CD14-positive monocyte (primary cell): ENCODE data around the gene ZNF827. TPM values are rescaled to one million over a fixed set of nuclear protein-coding genes. Genes with fewer than 3 reads are reported as not detected.

Experiments
- DNase-seq, 3 donors: peaks; one replicate each; pipeline ENCODE4 v3.0.0-alpha.2; 2011 to 2022
- H2AFZ ChIP-seq: 2 replicates; pipeline ENCODE4 v1.6.0; 2012; ENCODE audit warnings: mild to moderate bottlenecking, low read depth, low read length, inconsistent platforms; ENCODE audit not compliant: insufficient read depth, poor library complexity, severe bottlenecking
- H3K27ac ChIP-seq, 2 donors: 1 replicate in 1 of 2; 2 replicates in 1 of 2; pipeline ENCODE4 v1.5.1; 2012 to 2013; ENCODE audit warnings: low read length in 2 of 2, control low read depth in 1 of 2, inconsistent platforms in 1 of 2, low read depth in 1 of 2, mild to moderate bottlenecking in 1 of 2
- H3K27me3 ChIP-seq, 2 donors: one replicate each; pipeline versions ENCODE4 v1.6.0 to v1.6.1; 2011 to 2013; ENCODE audit warnings: low read length in 2 of 2; ENCODE audit not compliant: control insufficient read depth in 2 of 2, insufficient read depth in 2 of 2
- H3K36me3 ChIP-seq, 2 donors: replicated peaks in 1 of 2; 1 replicate in 1 of 2; 2 replicates in 1 of 2; pipeline versions ENCODE4 v1.5.1 to v1.6.1; 2012 to 2013; ENCODE audit warnings: low read length in 2 of 2, control low read depth in 1 of 2, inconsistent platforms in 1 of 2, mild to moderate bottlenecking in 1 of 2; ENCODE audit not compliant: insufficient read depth in 2 of 2, control insufficient read depth in 1 of 2
- H3K4me1 ChIP-seq, 2 donors: 1 replicate in 1 of 2; 2 replicates in 1 of 2; pipeline versions ENCODE4 v1.5.1 to v1.6.1; 2012 to 2013; ENCODE audit warnings: low read length in 2 of 2, control low read depth in 1 of 2, inconsistent platforms in 1 of 2, mild to moderate bottlenecking in 1 of 2, moderate library complexity in 1 of 2; ENCODE audit not compliant: insufficient read depth in 2 of 2, control insufficient read depth in 1 of 2
- H3K4me2 ChIP-seq: replicated peaks from 2 replicates; pipeline ENCODE3; 2012; ENCODE audit warnings: low read length, moderate library complexity, mild to moderate bottlenecking; ENCODE audit not compliant: poor library complexity, severe bottlenecking; ENCODE audit errors: extremely low read depth
- H3K4me3 ChIP-seq, 3 experiments: fragments of 200-600 bp in 1 of 3; sonication (generic) in 1 of 3; replicated peaks in 1 of 3; 1 replicate in 2 of 3; 2 replicates in 1 of 3; pipeline ENCODE4 v1.5.1; 2011 to 2013; ENCODE audit warnings: low read length in 3 of 3, mild to moderate bottlenecking in 3 of 3, control low read depth in 2 of 3, low read depth in 2 of 3, inconsistent platforms in 1 of 3, moderate library complexity in 1 of 3
- H3K79me2 ChIP-seq: 2 replicates; pipeline ENCODE4 v1.6.0; 2012; ENCODE audit warnings: mild to moderate bottlenecking, control low read depth, inconsistent platforms, low read length, moderate library complexity; ENCODE audit not compliant: insufficient read depth
- H3K9ac ChIP-seq: 2 replicates; pipeline ENCODE4 v1.6.0; 2017; ENCODE audit warnings: low read length, mild to moderate bottlenecking; ENCODE audit not compliant: insufficient read depth, poor library complexity, severe bottlenecking
- H3K9me3 ChIP-seq, 2 donors: replicated peaks in 1 of 2; 1 replicate in 1 of 2; 2 replicates in 1 of 2; pipeline versions ENCODE4 v1.5.1 to v1.6.1; 2012 to 2013; ENCODE audit warnings: low read length in 2 of 2, control low read depth in 1 of 2; ENCODE audit not compliant: control insufficient read depth in 1 of 2, insufficient read depth in 1 of 2
- H4K20me1 ChIP-seq: 2 replicates; pipeline ENCODE4 v1.6.0; 2012; ENCODE audit warnings: mild to moderate bottlenecking, low read length, control low read depth, moderate library complexity; ENCODE audit not compliant: insufficient read depth
- H3K27ac Mint-ChIP-seq, 7 donors: one replicate each; pipeline ENCODE4 v1.8.0; 2020; ENCODE audit warnings: mild to moderate bottlenecking in 7 of 7, mixed read lengths in 7 of 7, moderate library complexity in 6 of 7, inconsistent platforms in 2 of 7
- H3K27me3 Mint-ChIP-seq, 3 donors: one replicate each; pipeline ENCODE4 v1.8.0; 2021 to 2022; ENCODE audit warnings: low read depth in 3 of 3, mild to moderate bottlenecking in 3 of 3, mixed read lengths in 3 of 3, moderate library complexity in 3 of 3, inconsistent platforms in 1 of 3
- H3K36me3 Mint-ChIP-seq, 2 donors: one replicate each; pipeline ENCODE4 v1.8.0; 2020; ENCODE audit warnings: mixed read lengths in 2 of 2, inconsistent platforms in 1 of 2, mild to moderate bottlenecking in 1 of 2
- H3K4me1 Mint-ChIP-seq: one replicate; pipeline ENCODE4 v1.8.0; 2020; ENCODE audit warnings: mild to moderate bottlenecking, mixed read lengths
- H3K4me3 Mint-ChIP-seq, 2 donors: one replicate each; pipeline ENCODE4 v1.8.0; 2020; ENCODE audit warnings: mild to moderate bottlenecking in 2 of 2, mixed read lengths in 2 of 2, moderate library complexity in 1 of 2
- H3K9me3 Mint-ChIP-seq, 7 donors: one replicate each; pipeline ENCODE4 v1.8.0; 2020 to 2022; ENCODE audit warnings: mixed read lengths in 7 of 7, mild to moderate bottlenecking in 6 of 7, moderate library complexity in 6 of 7, inconsistent platforms in 2 of 7
- WGBS: methylation state at CpG from one replicate; pipeline ENCODE4 v1.1.5; 2013; ENCODE audit warnings: missing lambda C conversion rate; ENCODE audit not compliant: insufficient coverage; 5-methylcytosine and 5-hydroxymethylcytosine counted together
- intact Hi-C, 2 donors: fragments of 100-400 bp; cut with micrococcal nuclease; formaldehyde crosslinking; loops; one replicate each; pipeline versions ENCODE4 v1.15.0 to v1.15.1; 2023
- polyA plus RNA-seq, 3 donors: library from polyadenylated mRNA; depleted of rRNA in 1 of 3; unstranded in 2 of 3; stranded (reverse) in 1 of 3; fragments of 300-500 nt in 2 of 3; fragments of >200 nt in 1 of 3; fragmentation: Illumina TruSeq in 2 of 3; gene quantifications; 1 replicate in 2 of 3; 2 replicates in 1 of 3; pipeline ENCODE4 v1.2.3, GENCODE V29; 2012 to 2021
- TF ChIP-seq, protein P1 (sequence below): fragments of 200-600 bp; IDR thresholded peaks from one replicate; pipeline ENCODE4 v1.8.0; 2022; ENCODE audit warnings: antibody characterized with exemption, mild to moderate bottlenecking

Gene ZNF827
- polyA plus RNA-seq, 3 donors, result 0.04 TPM; not detected in 2

DNA sequence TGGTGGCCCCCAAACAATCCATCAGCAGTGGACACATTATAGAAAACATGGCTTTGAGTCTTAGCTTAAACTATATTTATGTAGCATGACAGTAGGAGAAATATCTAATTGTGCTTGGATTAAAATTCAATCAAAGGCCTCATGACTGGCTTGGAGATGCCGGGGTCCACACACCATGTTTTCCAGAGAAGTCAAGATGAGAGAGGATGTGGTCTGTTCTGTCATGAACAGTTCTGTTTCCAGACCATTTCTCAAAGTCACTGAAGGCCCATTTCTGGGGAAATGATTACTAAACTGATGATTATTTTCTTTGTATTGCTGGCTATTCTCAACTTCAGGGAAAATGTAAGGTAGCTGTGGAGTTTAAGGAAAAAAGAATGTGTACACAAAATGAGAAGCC, 182.4 kb downstream of the ZNF827 start:
- intact Hi-C loops, result no loop called here
- no peak overlapping the region for H3K27ac Mint-ChIP-seq
- DNase-seq, result no peak
- Histone ChIP-seq H3K79me2 (no peaks in the 10 kb centered on the region), H3K27me3 (no peaks in the 10 kb centered on the region), H3K4me2 (no peak overlapping the region), H3K9ac (no peak overlapping the region), H3K9me3 (peaks cover 0 to 16% of the 10 kb centered on the region in 2 donors), H3K4me1 (no peaks in the 10 kb centered on the region), H3K36me3 (no peaks in the 10 kb centered on the region), H3K4me3 (no peak overlapping the region), H2AFZ (no peak overlapping the region), H3K27ac (no peak overlapping the region), H4K20me1 (no peaks in the 10 kb centered on the region)
- H3K36me3 Mint-ChIP-seq, result peaks cover 0 to 2% of the 10 kb centered on the region in 2 donors
- TF ChIP-seq, protein P1, sequence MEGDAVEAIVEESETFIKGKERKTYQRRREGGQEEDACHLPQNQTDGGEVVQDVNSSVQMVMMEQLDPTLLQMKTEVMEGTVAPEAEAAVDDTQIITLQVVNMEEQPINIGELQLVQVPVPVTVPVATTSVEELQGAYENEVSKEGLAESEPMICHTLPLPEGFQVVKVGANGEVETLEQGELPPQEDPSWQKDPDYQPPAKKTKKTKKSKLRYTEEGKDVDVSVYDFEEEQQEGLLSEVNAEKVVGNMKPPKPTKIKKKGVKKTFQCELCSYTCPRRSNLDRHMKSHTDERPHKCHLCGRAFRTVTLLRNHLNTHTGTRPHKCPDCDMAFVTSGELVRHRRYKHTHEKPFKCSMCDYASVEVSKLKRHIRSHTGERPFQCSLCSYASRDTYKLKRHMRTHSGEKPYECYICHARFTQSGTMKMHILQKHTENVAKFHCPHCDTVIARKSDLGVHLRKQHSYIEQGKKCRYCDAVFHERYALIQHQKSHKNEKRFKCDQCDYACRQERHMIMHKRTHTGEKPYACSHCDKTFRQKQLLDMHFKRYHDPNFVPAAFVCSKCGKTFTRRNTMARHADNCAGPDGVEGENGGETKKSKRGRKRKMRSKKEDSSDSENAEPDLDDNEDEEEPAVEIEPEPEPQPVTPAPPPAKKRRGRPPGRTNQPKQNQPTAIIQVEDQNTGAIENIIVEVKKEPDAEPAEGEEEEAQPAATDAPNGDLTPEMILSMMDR, result no peak
- no peak overlapping the region for H3K4me3 Mint-ChIP-seq
- no peaks in the 10 kb centered on the region for H3K27me3 Mint-ChIP-seq
- no peaks in the 10 kb centered on the region for H3K4me1 Mint-ChIP-seq
- peaks cover 0 to 8% (median 2%) of the 10 kb centered on the region in 7 donors for H3K9me3 Mint-ChIP-seq
- 100% methylated on average over 1 of the region's 1 CpG for WGBS

DNA sequence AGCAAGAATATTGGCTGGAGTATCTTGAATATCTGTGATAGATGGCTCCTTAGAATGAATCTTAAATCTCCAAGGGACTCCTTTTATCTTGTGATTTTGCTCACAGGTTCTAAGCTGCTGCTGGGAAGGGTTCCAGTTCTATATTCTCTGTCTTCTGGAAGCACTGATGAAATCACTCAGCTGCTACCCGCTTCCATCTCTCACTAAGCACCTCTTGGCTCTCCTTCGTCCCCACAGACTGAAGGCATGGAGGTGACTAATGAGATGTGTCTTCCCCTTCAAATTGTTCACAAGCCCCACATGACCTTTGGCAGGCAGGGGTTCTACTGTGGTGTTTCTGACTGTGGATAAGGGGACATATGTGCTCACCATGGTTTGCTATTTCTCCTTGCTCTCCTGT, 182.8 kb downstream of the ZNF827 start:
- H3K4me1 Mint-ChIP-seq, result no peaks in the 10 kb centered on the region
- H2AFZ ChIP-seq, result no peak overlapping the region
- H3K27ac Mint-ChIP-seq, result no peak overlapping the region
- no peaks in the 10 kb centered on the region for H3K79me2 ChIP-seq
- H3K27me3 ChIP-seq, result no peaks in the 10 kb centered on the region
- no CpG with 5 or more reads among the region's 2 CpGs for WGBS
- DNase-seq, result no peak
- H4K20me1 ChIP-seq, result no peaks in the 10 kb centered on the region
- H3K9me3 ChIP-seq, result peaks cover 0 to 16% of the 10 kb centered on the region in 2 donors
- H3K9me3 Mint-ChIP-seq, result peaks cover 0 to 9% (median 2%) of the 10 kb centered on the region in 7 donors
- H3K4me3 ChIP-seq, result no peak overlapping the region
- no peaks in the 10 kb centered on the region for H3K4me1 ChIP-seq
- H3K4me3 Mint-ChIP-seq, result no peak overlapping the region
- H3K36me3 Mint-ChIP-seq, result peaks cover 0 to 2% of the 10 kb centered on the region in 2 donors
- intact Hi-C loops, result no loop called here
- H3K27ac ChIP-seq, result no peak overlapping the region
- no peaks in the 10 kb centered on the region for H3K36me3 ChIP-seq
- H3K27me3 Mint-ChIP-seq, result no peaks in the 10 kb centered on the region
- no peak overlapping the region for H3K4me2 ChIP-seq
- no peak overlapping the region for H3K9ac ChIP-seq
- TF ChIP-seq, protein P1, result no peak
